NCI-H526 (cell line): Measurements from ENCODE around the gene FHL1.
A peak's percentile ranks its signal among the peaks of the same experiment; 100 is the strongest.
"Not testable (repeated sequence)": the region's sequence is repeated elsewhere in the genome, so short reads cannot be mapped to it uniquely, and the experiment has no call there.

ENCODE experiments used
- DNase-seq, 2 experiments: peaks; one replicate each; lab custom pipeline; 2025; lab: John Stamatoyannopoulos, UW

Gene FHL1

GRCh38 chrX:136209016-136209738 lies 61.8 kb downstream of the FHL1 start:
- DNase-seq, result peak in 1 of 2 experiments; percentile 23

- DNase-seq, result no peak
Measured at GRCh38 chrX:136209751-136210150, 62.4 kb downstream of the FHL1 start.

- DNase-seq, result no peak
Measured at GRCh38 chrX:136210243-136210642, 62.9 kb downstream of the FHL1 start.

- no peak for DNase-seq
Measured at GRCh38 chrX:136210806-136211205, 63.5 kb downstream of the FHL1 start.

- DNase-seq, result no peak
Measured at GRCh38 chrX:136211766-136212556, 64.6 kb downstream of the FHL1 start.

- DNase-seq, result no peak
Measured at GRCh38 chrX:136212557-136213111, 65.3 kb downstream of the FHL1 start.

GRCh38 chrX:136214551-136214950 lies 67.2 kb downstream of the FHL1 start:
- DNase-seq, result no peak

- DNase-seq, result no peak
Measured at GRCh38 chrX:136215559-136215958, 68.2 kb downstream of the FHL1 start.

GRCh38 chrX:136219893-136220292 lies 72.6 kb downstream of the FHL1 start:
- no peak for DNase-seq

GRCh38 chrX:136220540-136220939 lies 73.2 kb downstream of the FHL1 start:
- no peak for DNase-seq

GRCh38 chrX:136220951-136221350 lies 73.6 kb downstream of the FHL1 start:
- DNase-seq, result no peak

GRCh38 chrX:136221851-136222513 lies 74.6 kb downstream of the FHL1 start:
- DNase-seq, result no peak

- DNase-seq, result no peak
Measured at GRCh38 chrX:136227074-136227473, 79.7 kb downstream of the FHL1 start.

GRCh38 chrX:136227948-136228838 lies 80.9 kb downstream of the FHL1 start:
- DNase-seq, result no peak

GRCh38 chrX:136228839-136229207 lies 81.5 kb downstream of the FHL1 start:
- no peak for DNase-seq

GRCh38 chrX:136237074-136237473 lies 89.7 kb downstream of the FHL1 start:
- DNase-seq, result no peak

- DNase-seq, result not testable (repeated sequence)
Measured at GRCh38 chrX:136237849-136238248, 90.5 kb downstream of the FHL1 start.

GRCh38 chrX:136246201-136246600 lies 98.9 kb downstream of the FHL1 start:
- no peak for DNase-seq

GRCh38 chrX:136250191-136251040 lies 103.1 kb downstream of the FHL1 start:
- DNase-seq, result peak in 1 of 2 experiments; percentile 36
